K562 treated with DMSO at 1 percent for 48 hours (cell line): ENCODE measurements around the gene ARG1. TPM values are rescaled to one million over a fixed set of nuclear protein-coding genes. Genes with fewer than 3 reads are reported as not detected.

ENCODE experiments used
- total RNA-seq: library from RNA; unstranded; fragments of 300-600 nt; gene quantifications from 2 replicates; pipeline ENCODE4 v1.2.3, GENCODE V29; 2022; ENCODE audit warnings: low replicate concordance; ENCODE audit errors: extremely low read depth

Gene ARG1
- not detected in 2 replicates for total RNA-seq

DNA sequence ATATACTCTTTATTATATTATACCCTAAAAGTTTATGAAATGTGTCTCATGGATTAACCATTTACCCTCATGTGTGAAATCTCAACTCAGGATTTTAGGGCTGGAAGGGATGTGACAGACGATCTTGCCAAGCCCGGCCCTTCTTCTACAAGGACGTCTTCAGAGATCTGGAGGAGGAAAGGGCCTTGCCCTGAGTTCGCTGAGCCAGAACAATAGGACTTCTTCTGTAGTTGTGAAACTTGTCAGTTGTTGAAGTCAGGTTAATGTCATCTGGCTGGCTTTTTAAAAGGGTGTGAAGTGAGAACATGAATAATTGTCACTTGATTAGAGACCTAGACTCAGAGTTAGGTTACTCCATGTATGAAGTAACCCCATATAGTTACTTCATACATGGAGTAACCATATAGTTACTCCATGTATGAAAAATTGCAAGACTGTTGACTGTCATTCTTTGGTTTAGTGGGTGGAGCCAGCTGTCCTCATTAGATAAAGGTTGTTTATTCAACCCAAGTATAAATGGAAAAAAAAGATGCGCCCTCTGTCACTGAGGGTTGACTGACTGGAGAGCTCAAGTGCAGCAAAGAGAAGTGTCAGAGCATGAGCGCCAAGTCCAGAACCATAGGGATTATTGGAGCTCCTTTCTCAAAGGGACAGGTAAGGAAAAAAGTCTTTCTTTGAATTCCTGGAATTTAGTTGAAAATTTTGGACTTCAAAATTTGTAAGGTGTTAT is at the start of gene ARG1:
ARG1 (plus strand) TSS at position 541 of the 730 bp plus-strand sequence; CDS start at position 598, 57 bp downstream.

DNA sequence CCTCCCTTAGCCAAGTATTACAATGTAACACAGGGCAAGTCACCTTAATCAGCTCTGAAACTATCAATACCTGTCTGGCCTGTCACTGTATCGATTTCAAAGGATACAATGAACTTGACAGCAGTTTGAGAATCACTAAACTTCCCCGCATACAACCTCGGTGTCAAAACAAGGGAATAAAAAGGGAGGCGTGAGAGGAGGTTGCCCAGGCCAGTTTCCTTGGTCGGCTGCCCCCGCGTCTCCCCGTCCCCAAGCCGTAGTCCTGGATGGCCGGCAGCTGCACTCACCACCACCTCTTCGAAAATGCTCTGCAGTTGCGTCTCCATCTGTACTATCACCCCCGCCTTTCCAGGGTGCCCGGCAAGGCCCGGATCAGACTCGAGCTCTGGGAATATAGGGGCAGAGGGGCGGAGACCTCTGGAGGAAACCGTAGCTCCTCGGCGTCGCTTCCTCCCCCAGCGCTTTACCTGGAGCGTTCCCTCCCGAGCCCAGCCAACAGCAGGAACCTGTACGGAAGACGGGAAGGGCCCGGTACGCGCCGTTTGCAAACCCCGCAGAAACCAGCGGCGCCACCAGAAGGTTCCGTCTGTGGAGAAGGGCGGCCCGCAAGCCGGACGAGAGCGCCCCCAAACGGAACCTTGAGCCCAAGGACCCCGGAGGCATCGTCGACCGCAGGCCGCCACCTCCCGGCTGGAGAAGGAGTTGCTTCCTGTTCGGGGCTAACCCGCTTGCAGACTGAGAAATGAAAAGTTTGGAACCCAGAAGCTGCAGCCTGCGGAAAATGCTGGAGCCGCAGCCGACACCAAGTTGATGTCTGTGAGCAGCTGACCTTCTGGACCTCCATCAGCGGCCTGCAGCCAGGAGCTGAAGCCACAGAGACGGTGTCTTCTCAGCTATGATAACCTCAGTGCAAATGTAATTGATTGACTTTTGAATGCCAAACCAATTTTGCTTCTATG is 55.0 kb downstream of the ARG1 start, which contains the start of gene MED23:
MED23 (minus strand) TSS at position 519 of the 959 bp plus-strand sequence; CDS start at position 326, 193 bp downstream.

Other genes starting within 250 kb of the ARG1 start
- gene MED23, start 55.0 kb downstream of the ARG1 start, total RNA-seq: not detected in 2 replicates
- gene ENPP3, start 64.1 kb downstream of the ARG1 start, total RNA-seq: not detected in 2 replicates
- gene OR2A4, start 128.2 kb downstream of the ARG1 start, total RNA-seq: not detected in 2 replicates
- gene CTAGE9, start 137.8 kb downstream of the ARG1 start, total RNA-seq: not detected in 2 replicates
- gene ENPP1, start 234.8 kb downstream of the ARG1 start, total RNA-seq: not detected in 2 replicates